ENCODE results near the gene MGME1. TPM values are rescaled to one million over a fixed set of nuclear protein-coding genes. Genes with fewer than 3 reads are reported as not detected.
"Not testable (repeated sequence)": the region's sequence is repeated elsewhere in the genome, so short reads cannot be mapped to it uniquely, and the experiment has no call there.

Gene MGME1
- total and polyA plus RNA-seq, 2 experiments from 2014 or later, result 5.6 to 10.4 TPM

- WGBS, 2 experiments (ENCODE audit: low coverage in 1 of 2, low lambda C conversion rate in 2 of 2, missing lambda C conversion rate in 2 of 2), result 93 to 94% methylated on average over 5 of the region's 5 CpGs
- Histone ChIP-seq H3K9me2 (ENCODE audit: insufficient read depth) (no peaks in the 10 kb centered on the region), H2AFZ (no peak overlapping the region), H3K4me2 (ENCODE audit: unreplicated experiment) (peak overlapping the region; percentile 62), H3K36me3 (ENCODE audit: low read depth) (peaks cover 20% of the 10 kb centered on the region; the same call in 1 of the 2 replicates), H3K9ac (peak overlapping the region; percentile 35), H3K9me3 (ENCODE audit: low read depth) (no peaks in the 10 kb centered on the region), H3K27me3 (replicated peaks; ENCODE audit: insufficient read depth) (no peaks in the 10 kb centered on the region), H3K79me2 (ENCODE audit: insufficient read depth) (peaks cover 100% of the 10 kb centered on the region), H3K4me1 (ENCODE audit: insufficient read depth) (peaks cover 67% of the 10 kb centered on the region), H4K20me1 (ENCODE audit: insufficient read depth) (peaks cover 19% of the 10 kb centered on the region), H3F3A (ENCODE audit: insufficient read depth) (peaks cover 85% of the 10 kb centered on the region), H3K4me3 (peak overlapping the region; percentile 29; the same call in 1 of the 2 replicates), H3K27ac (peak overlapping the region; percentile 86)
- DNase-seq, result no peak
- no peak for TF ChIP-seq EZH2 (IDR thresholded peaks at IDR 0.05; ENCODE audit: insufficient read depth, poor library complexity, severe bottlenecking)
- TF ChIP-seq EZH2phosphoT487 (IDR thresholded peaks at IDR 0.05; ENCODE audit: insufficient read depth, low read depth), result no peak
- in situ Hi-C loops (cut with MboI), result no loop called here
Observed at GRCh38 chr20:17959257-17959627, 9.6 kb upstream of the MGME1 start.

GRCh38 chr20:17960400-17960885, 8.4 kb upstream of the MGME1 start:
- Histone ChIP-seq H3K4me1 (ENCODE audit: insufficient read depth) (peaks cover 75% of the 10 kb centered on the region), H3K79me2 (ENCODE audit: insufficient read depth) (peaks cover 100% of the 10 kb centered on the region), H3K4me3 (peak overlapping the region; percentile 39; the same call in 1 of the 2 replicates), H3F3A (ENCODE audit: insufficient read depth) (peaks cover 86% of the 10 kb centered on the region), H3K4me2 (ENCODE audit: unreplicated experiment) (peak overlapping the region; percentile 72), H3K9ac (peak overlapping the region; percentile 51), H4K20me1 (ENCODE audit: insufficient read depth) (peaks cover 19% of the 10 kb centered on the region), H3K27ac (peak overlapping the region; percentile 86)
- DNase-seq; H3K36me3 ChIP-seq (ENCODE audit: low read depth); H3K9me2 ChIP-seq (ENCODE audit: insufficient read depth); in situ Hi-C loops (cut with MboI); H3K9me3 ChIP-seq (ENCODE audit: low read depth); H3K27me3 ChIP-seq (replicated peaks; ENCODE audit: insufficient read depth); H2AFZ ChIP-seq: not testable (repeated sequence)
- 88% methylated on average over 16 of the region's 16 CpGs for WGBS, 2 experiments (ENCODE audit: low coverage in 1 of 2, low lambda C conversion rate in 2 of 2, missing lambda C conversion rate in 2 of 2)

GRCh38 chr20:17960927-17961586, 7.8 kb upstream of the MGME1 start:
- DNase-seq, result peak; percentile 45
- peak overlapping the region; percentile 39 for H3K4me3 ChIP-seq
- H3K27ac ChIP-seq, result peak overlapping the region; percentile 86
- H3K36me3 ChIP-seq (ENCODE audit: low read depth), result peaks cover 3% of the 10 kb centered on the region; the same call in 1 of the 2 replicates
- H3K79me2 ChIP-seq (ENCODE audit: insufficient read depth), result peaks cover 100% of the 10 kb centered on the region
- H3K4me1 ChIP-seq (ENCODE audit: insufficient read depth), result peaks cover 81% of the 10 kb centered on the region
- 16 to 17% methylated on average over 6 of the region's 6 CpGs for WGBS, 2 experiments (ENCODE audit: low coverage in 1 of 2, low lambda C conversion rate in 2 of 2, missing lambda C conversion rate in 2 of 2)
- no peaks in the 10 kb centered on the region for H3K9me3 ChIP-seq (ENCODE audit: low read depth)
- no peak overlapping the region for H2AFZ ChIP-seq
- peak overlapping the region; percentile 51 for H3K9ac ChIP-seq
- in situ Hi-C loops (cut with MboI), result no loop called here
- no peak for TF ChIP-seq EZH2phosphoT487 (IDR thresholded peaks at IDR 0.05; ENCODE audit: insufficient read depth, low read depth)
- TF ChIP-seq EZH2 (IDR thresholded peaks at IDR 0.05; ENCODE audit: insufficient read depth, poor library complexity, severe bottlenecking), result no peak
- no peaks in the 10 kb centered on the region for H3K9me2 ChIP-seq (ENCODE audit: insufficient read depth)
- H3K27me3 ChIP-seq (replicated peaks; ENCODE audit: insufficient read depth), result no peaks in the 10 kb centered on the region
- peaks cover 80% of the 10 kb centered on the region for H3F3A ChIP-seq (ENCODE audit: insufficient read depth)
- H3K4me2 ChIP-seq (ENCODE audit: unreplicated experiment), result peak overlapping the region; percentile 72
- H4K20me1 ChIP-seq (ENCODE audit: insufficient read depth), result peaks cover 19% of the 10 kb centered on the region

- in situ Hi-C loops (cut with MboI), result no loop called here
- Histone ChIP-seq H3K9me3 (ENCODE audit: low read depth) (no peaks in the 10 kb centered on the region), H3K36me3 (ENCODE audit: low read depth) (no peaks in the 10 kb centered on the region), H3K79me2 (ENCODE audit: insufficient read depth) (peaks cover 100% of the 10 kb centered on the region), H3K4me2 (ENCODE audit: unreplicated experiment) (peak overlapping the region; percentile 72), H3K4me1 (ENCODE audit: insufficient read depth) (peaks cover 86% of the 10 kb centered on the region), H3F3A (ENCODE audit: insufficient read depth) (peaks cover 77% of the 10 kb centered on the region), H3K27ac (peak overlapping the region; percentile 86), H3K9ac (peak overlapping the region; percentile 51), H4K20me1 (ENCODE audit: insufficient read depth) (peaks cover 19% of the 10 kb centered on the region), H3K27me3 (replicated peaks; ENCODE audit: insufficient read depth) (no peaks in the 10 kb centered on the region), H3K4me3 (peak overlapping the region; percentile 39), H3K9me2 (ENCODE audit: insufficient read depth) (no peaks in the 10 kb centered on the region), H2AFZ (no peak overlapping the region)
- no peak for TF ChIP-seq EZH2phosphoT487 (IDR thresholded peaks at IDR 0.05; ENCODE audit: insufficient read depth, low read depth)
- no peak for TF ChIP-seq EZH2 (IDR thresholded peaks at IDR 0.05; ENCODE audit: insufficient read depth, poor library complexity, severe bottlenecking)
- peak; percentile 71 for DNase-seq
- 2 to 6% methylated on average over 1 of the region's 1 CpG for WGBS, 2 experiments (ENCODE audit: low coverage in 1 of 2, low lambda C conversion rate in 2 of 2, missing lambda C conversion rate in 2 of 2)
Observed at GRCh38 chr20:17961587-17961940, 7.3 kb upstream of the MGME1 start.
